Measurements from ENCODE around the gene VPS13D.

DNA sequence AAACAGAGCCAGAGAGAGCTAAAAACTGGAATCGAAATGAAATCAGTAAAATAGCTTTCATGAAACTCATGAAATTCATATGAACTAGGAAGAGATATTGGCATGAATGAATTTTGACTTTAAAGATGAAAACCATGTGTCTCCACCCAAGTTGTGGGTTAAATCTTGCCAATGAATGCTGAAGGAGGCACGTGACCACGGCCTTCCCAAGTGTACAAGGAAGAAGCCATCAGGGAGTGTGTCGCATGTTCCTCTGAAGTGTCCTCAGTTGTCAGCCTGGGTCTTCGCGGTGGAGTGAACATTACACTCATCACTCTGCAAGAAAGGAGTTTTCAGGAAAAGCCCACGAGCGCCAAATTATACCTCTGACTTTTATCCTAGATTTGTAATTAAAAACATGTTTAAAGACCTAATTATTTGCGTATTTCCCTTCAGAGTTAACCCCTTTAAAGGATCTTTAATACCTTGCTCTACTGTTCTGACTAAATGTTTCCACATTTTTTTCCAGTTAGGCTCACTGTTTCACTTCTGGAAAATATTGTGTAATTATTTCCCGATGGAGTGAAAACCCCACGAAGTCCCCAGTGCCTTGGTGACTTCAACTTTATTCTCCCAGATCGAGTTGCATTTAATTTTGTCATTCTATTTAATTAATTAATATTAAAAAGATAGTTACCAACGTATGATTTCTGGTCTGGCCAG lies 269.9 kb downstream of the VPS13D start:
- TF ChIP-seq, protein P1, sequence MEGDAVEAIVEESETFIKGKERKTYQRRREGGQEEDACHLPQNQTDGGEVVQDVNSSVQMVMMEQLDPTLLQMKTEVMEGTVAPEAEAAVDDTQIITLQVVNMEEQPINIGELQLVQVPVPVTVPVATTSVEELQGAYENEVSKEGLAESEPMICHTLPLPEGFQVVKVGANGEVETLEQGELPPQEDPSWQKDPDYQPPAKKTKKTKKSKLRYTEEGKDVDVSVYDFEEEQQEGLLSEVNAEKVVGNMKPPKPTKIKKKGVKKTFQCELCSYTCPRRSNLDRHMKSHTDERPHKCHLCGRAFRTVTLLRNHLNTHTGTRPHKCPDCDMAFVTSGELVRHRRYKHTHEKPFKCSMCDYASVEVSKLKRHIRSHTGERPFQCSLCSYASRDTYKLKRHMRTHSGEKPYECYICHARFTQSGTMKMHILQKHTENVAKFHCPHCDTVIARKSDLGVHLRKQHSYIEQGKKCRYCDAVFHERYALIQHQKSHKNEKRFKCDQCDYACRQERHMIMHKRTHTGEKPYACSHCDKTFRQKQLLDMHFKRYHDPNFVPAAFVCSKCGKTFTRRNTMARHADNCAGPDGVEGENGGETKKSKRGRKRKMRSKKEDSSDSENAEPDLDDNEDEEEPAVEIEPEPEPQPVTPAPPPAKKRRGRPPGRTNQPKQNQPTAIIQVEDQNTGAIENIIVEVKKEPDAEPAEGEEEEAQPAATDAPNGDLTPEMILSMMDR (IDR thresholded peaks at IDR 0.05), result no peak
- no peak for TF ChIP-seq POLR2A (IDR thresholded peaks at IDR 0.05)

Measured in right lobe of liver (tissue), 4 donors.